ENCODE results near the gene PRR35. TPM values are rescaled to one million over a fixed set of nuclear protein-coding genes. Genes with fewer than 3 reads are reported as not detected.

The PRR35 gene
- total and polyA plus RNA-seq, 8 donors: not detected

DNA sequence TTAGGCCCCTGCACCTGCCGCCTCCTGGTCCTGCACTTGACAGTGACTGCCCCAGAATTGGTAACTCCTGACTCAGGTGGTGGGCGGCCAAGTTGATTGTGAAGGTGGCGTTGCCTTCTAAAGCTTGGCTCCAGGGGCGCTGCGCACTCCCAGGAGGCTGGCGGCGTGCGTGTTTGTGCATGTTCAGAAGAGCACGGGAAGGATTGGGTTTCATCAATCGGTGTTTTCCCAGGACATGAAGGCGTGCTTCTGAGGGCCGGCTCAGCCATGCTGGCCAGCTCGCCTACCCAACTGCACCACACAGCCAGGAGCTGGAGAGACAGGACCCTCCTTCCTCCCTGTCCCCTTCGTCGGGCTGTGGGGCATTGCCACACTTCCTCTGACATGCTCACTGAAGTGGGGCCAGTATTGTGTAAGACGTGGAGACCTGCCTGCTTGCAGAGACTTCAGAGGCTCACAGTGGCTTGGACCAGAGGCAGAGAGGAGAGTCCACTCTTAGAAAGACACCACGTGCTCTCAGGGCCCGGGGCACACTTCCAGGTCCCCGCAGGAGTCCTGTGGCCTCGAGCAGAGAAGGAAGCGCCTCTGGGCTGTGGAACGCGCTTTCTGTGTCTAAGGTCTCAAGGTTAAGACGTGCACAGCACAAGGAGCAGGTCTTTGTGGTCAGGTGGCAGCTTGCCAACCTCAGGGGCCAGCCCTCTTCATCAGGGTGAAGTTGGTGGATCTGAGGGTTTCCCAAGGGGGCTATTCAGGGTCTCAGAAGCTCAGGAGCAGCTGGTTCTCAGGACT lies 32.5 kb downstream of the PRR35 start:
- Histone ChIP-seq H3K27me3 (no peaks in the 10 kb centered on the region), H3K4me1 (peaks cover 46 to 77% (median 72%) of the 10 kb centered on the region in 4 donors), H3K9me3 (no peaks in the 10 kb centered on the region), H3K36me3 (peaks cover 5 to 22% (median 10%) of the 10 kb centered on the region in 4 donors), H3K4me3 (peak overlapping the region in 1 of 4 donors; percentile 78), H3K27ac (peak overlapping the region; percentile 80 to 100 (median 94))
- intact Hi-C loops (cut with DNase I; ENCODE audit: low total_unique reads): no loop called here
- 54 to 64% (median 56%) methylated on average over 8 to 24 of the region's 24 CpGs for WGBS, 5 donors
- TF ChIP-seq, protein P1, sequence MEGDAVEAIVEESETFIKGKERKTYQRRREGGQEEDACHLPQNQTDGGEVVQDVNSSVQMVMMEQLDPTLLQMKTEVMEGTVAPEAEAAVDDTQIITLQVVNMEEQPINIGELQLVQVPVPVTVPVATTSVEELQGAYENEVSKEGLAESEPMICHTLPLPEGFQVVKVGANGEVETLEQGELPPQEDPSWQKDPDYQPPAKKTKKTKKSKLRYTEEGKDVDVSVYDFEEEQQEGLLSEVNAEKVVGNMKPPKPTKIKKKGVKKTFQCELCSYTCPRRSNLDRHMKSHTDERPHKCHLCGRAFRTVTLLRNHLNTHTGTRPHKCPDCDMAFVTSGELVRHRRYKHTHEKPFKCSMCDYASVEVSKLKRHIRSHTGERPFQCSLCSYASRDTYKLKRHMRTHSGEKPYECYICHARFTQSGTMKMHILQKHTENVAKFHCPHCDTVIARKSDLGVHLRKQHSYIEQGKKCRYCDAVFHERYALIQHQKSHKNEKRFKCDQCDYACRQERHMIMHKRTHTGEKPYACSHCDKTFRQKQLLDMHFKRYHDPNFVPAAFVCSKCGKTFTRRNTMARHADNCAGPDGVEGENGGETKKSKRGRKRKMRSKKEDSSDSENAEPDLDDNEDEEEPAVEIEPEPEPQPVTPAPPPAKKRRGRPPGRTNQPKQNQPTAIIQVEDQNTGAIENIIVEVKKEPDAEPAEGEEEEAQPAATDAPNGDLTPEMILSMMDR (IDR thresholded peaks at IDR 0.05): no peak
- no peak for TF ChIP-seq POLR2AphosphoS5 (IDR thresholded peaks at IDR 0.05)
- DNase-seq: peak; percentile 69 to 73

DNA sequence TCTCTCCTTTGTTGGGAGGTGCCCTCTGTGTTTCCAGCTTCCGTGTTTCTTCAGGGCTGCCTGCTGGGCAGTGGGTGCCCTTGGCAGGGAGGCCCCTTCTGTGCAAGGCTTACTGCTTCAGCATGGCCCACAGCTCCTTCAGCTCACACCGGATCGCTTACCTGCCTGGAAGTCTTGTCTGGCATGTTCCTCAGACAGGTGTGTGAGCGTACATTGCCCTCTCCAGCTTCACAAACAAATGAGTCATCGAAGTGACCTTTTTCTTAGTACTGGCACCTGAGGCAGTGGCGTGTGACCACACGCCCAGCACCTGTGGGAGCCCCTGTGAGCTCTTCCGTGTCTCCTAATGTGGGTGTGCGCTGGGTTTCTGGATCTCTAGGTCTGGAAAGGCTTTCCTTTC lies 33.2 kb downstream of the PRR35 start:
- peaks cover 39 to 70% (median 65%) of the 10 kb centered on the region in 4 donors for H3K4me1 ChIP-seq
- peak overlapping the region; percentile 80 to 100 (median 94) for H3K27ac ChIP-seq
- WGBS, 5 donors: 26 to 67% (median 40%) methylated on average over 9 of the region's 9 CpGs
- H3K4me3 ChIP-seq: peak overlapping the region in 1 of 4 donors; percentile 20
- intact Hi-C loops (cut with DNase I; ENCODE audit: low total_unique reads): no loop called here
- H3K9me3 ChIP-seq: no peaks in the 10 kb centered on the region
- peaks cover 5 to 23% (median 10%) of the 10 kb centered on the region in 4 donors for H3K36me3 ChIP-seq
- TF ChIP-seq EP300 (IDR thresholded peaks at IDR 0.05): no peak
- TF ChIP-seq POLR2AphosphoS5 (IDR thresholded peaks at IDR 0.05): peak in 2 of 3 donors; percentile 81 to 90
- DNase-seq: peak; percentile 83 to 89
- no peaks in the 10 kb centered on the region for H3K27me3 ChIP-seq

DNA sequence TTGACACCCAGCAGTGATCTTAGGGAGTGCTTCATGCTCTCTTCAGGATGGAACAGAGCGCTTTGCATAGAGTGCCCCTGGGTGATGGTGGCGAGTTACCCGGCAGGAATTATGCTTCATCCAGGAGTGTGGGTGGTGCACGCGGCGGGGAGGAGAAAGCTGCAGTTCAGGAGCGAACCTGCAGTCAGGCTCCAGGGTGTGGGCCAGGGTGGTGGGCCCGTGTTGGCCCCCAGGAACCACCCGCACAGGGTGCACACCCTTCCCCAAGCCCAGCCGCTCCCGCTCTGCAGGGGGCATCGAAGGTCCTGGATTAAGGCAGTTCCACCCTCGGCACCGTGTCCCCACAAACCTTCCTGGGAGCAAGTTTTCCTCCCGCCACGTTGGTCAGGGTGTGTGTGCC lies 33.6 kb downstream of the PRR35 start:
- TF ChIP-seq EP300 (IDR thresholded peaks at IDR 0.05): no peak
- no peak for TF ChIP-seq POLR2AphosphoS5 (IDR thresholded peaks at IDR 0.05)
- TF ChIP-seq, protein P1 (IDR thresholded peaks at IDR 0.05): no peak
- no peak for TF ChIP-seq POLR2A (IDR thresholded peaks at IDR 0.05)
- Histone ChIP-seq H3K27ac (peak overlapping the region; percentile 80 to 100 (median 94)), H3K36me3 (peaks cover 5 to 27% (median 13%) of the 10 kb centered on the region in 4 donors), H3K4me3 (peak overlapping the region in 1 of 4 donors; percentile 20), H3K9me3 (no peaks in the 10 kb centered on the region), H3K27me3 (no peaks in the 10 kb centered on the region), H3K4me1 (peaks cover 38 to 69% (median 62%) of the 10 kb centered on the region in 4 donors)
- intact Hi-C loops (cut with DNase I; ENCODE audit: low total_unique reads): no loop called here
- peak in 1 of 2 donors; percentile 45 for DNase-seq
- WGBS, 5 donors: 40 to 59% (median 55%) methylated on average over 16 of the region's 16 CpGs

DNA sequence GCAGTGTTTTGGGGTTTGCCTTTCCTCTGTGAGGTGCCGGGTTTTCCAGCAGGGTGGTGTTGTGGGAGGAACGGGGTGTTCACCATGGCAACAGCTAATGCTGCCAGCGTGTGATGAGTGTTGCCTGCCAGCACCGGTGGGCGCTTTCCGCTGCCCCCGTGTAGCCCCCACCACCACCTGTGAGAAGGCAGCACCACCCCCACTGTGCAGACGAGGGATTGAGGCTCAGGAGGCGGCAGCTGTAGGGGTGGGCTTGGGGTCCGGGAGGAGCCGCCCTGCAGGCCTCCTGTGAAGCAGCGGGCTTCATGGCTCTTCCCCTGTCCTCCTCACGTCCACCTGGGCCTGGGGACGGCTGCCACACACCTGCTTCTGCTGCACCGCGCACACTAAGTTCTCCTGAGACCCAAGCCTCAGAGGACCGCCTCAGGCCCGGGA lies 34.9 kb downstream of the PRR35 start:
- Histone ChIP-seq H3K36me3 (peaks cover 5 to 36% (median 23%) of the 10 kb centered on the region in 4 donors), H3K9me3 (no peaks in the 10 kb centered on the region), H3K27ac (peak overlapping the region in 3 of 5 donors; percentile 2 to 100 (median 10)), H3K27me3 (no peaks in the 10 kb centered on the region), H3K4me1 (peaks cover 38 to 69% (median 62%) of the 10 kb centered on the region in 4 donors), H3K4me3 (no peak overlapping the region)
- WGBS, 5 donors: 82 to 91% (median 88%) methylated on average over 18 of the region's 18 CpGs
- DNase-seq: no peak
- intact Hi-C loops (cut with DNase I; ENCODE audit: low total_unique reads): no loop called here
- TF ChIP-seq POLR2AphosphoS5 (IDR thresholded peaks at IDR 0.05) (no peak), POLR2A (IDR thresholded peaks at IDR 0.05) (no peak), EP300 (IDR thresholded peaks at IDR 0.05) (no peak)
- TF ChIP-seq, protein P1 (IDR thresholded peaks at IDR 0.05): no peak

Data from stomach (tissue), 9 donors.